Measurements from ENCODE around the gene GRHL1. TPM values are rescaled to one million over a fixed set of nuclear protein-coding genes. Genes with fewer than 3 reads are reported as not detected.

The GRHL1 gene
- total RNA-seq, 1 donor from 2014 or later: 1.4 TPM

GRCh38 chr2:9951272-9951521 is 296 bp upstream of the GRHL1 start:
- Mint-ChIP-seq H3K9me3 (no peaks in the 10 kb centered on the region), H3K4me3 (peak overlapping the region; percentile 74), H3K27me3 (ENCODE audit: insufficient read depth) (peaks cover 56% of the 10 kb centered on the region), H3K36me3 (ENCODE audit: low read depth) (no peaks in the 10 kb centered on the region), H3K27ac (no peak overlapping the region), H3K4me1 (ENCODE audit: low read depth) (peaks cover 24% of the 10 kb centered on the region)
- intact Hi-C loops (cut with micrococcal nuclease): loop anchor here (1.0 to 10.0 kb wide), 8 partner anchors 25 to 528 kb away; partner anchors contain the start of genes CPSF3, ITGB1BP1 and TAF1B
- DNase-seq (ENCODE audit: low spot score): no peak

DNA sequence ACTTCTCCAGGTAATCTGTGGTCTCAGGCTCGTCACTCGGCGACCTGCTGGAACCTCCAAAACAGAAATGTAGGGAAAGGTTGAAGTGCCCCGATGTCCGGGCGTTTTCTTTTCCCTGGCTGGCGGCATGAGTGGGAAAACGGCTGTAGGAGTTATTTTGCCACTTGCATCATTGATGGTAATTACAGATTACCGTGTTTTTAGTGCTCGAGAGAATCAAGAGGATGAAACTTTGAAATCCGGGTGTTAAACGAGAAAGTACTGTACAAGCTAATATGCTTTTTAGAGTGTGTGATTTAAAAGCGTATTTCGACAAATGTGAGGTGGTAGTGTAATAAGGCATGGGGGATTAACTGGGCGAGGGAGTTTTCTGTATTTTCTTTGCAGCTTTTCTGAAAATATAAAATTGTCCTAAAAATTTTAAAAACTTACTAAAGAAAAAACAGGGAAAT is 819 bp downstream of the GRHL1 start:
- intact Hi-C loops (cut with micrococcal nuclease): loop anchor here (10.0 kb wide), 1 partner anchor 138 kb away; no protein-coding TSS in a partner anchor
- DNase-seq (ENCODE audit: low spot score): no peak
- no peaks in the 10 kb centered on the region for H3K9me3 Mint-ChIP-seq
- peaks cover 51% of the 10 kb centered on the region for H3K27me3 Mint-ChIP-seq (ENCODE audit: insufficient read depth)
- peak overlapping the region; percentile 45 for H3K27ac Mint-ChIP-seq
- peaks cover 24% of the 10 kb centered on the region for H3K4me1 Mint-ChIP-seq (ENCODE audit: low read depth)
- no peaks in the 10 kb centered on the region for H3K36me3 Mint-ChIP-seq (ENCODE audit: low read depth)
- H3K4me3 Mint-ChIP-seq: peak overlapping the region; percentile 80

- Mint-ChIP-seq H3K9me3 (no peaks in the 10 kb centered on the region), H3K27me3 (ENCODE audit: insufficient read depth) (peaks cover 55% of the 10 kb centered on the region), H3K4me1 (ENCODE audit: low read depth) (peaks cover 24% of the 10 kb centered on the region), H3K4me3 (peak overlapping the region; percentile 80), H3K36me3 (ENCODE audit: low read depth) (no peaks in the 10 kb centered on the region), H3K27ac (no peak overlapping the region)
- intact Hi-C loops (cut with micrococcal nuclease): loop anchor here (10.0 kb wide), 1 partner anchor 138 kb away; no protein-coding TSS in a partner anchor
- DNase-seq (ENCODE audit: low spot score): no peak
Observed at GRCh38 chr2:9952856-9953503, 1.5 kb downstream of the GRHL1 start.

GRCh38 chr2:9954136-9954535 is 2.6 kb downstream of the GRHL1 start:
- DNase-seq (ENCODE audit: low spot score): no peak
- Mint-ChIP-seq H3K27me3 (ENCODE audit: insufficient read depth) (peaks cover 50% of the 10 kb centered on the region), H3K9me3 (no peaks in the 10 kb centered on the region), H3K36me3 (ENCODE audit: low read depth) (no peaks in the 10 kb centered on the region), H3K4me1 (ENCODE audit: low read depth) (peaks cover 24% of the 10 kb centered on the region), H3K4me3 (no peak overlapping the region), H3K27ac (no peak overlapping the region)
- intact Hi-C loops (cut with micrococcal nuclease): loop anchor here (10.0 kb wide), 1 partner anchor 139 kb away; no protein-coding TSS in a partner anchor

- Mint-ChIP-seq H3K36me3 (ENCODE audit: low read depth) (no peaks in the 10 kb centered on the region), H3K27me3 (ENCODE audit: insufficient read depth) (peaks cover 37% of the 10 kb centered on the region), H3K4me3 (no peak overlapping the region), H3K4me1 (ENCODE audit: low read depth) (peaks cover 5% of the 10 kb centered on the region), H3K9me3 (no peaks in the 10 kb centered on the region), H3K27ac (no peak overlapping the region)
- intact Hi-C loops (cut with micrococcal nuclease): loop anchor here (10.0 kb wide), 1 partner anchor 143 kb away; no protein-coding TSS in a partner anchor
- DNase-seq (ENCODE audit: low spot score): no peak
Observed at GRCh38 chr2:9958057-9958456, 6.6 kb downstream of the GRHL1 start.

DNA sequence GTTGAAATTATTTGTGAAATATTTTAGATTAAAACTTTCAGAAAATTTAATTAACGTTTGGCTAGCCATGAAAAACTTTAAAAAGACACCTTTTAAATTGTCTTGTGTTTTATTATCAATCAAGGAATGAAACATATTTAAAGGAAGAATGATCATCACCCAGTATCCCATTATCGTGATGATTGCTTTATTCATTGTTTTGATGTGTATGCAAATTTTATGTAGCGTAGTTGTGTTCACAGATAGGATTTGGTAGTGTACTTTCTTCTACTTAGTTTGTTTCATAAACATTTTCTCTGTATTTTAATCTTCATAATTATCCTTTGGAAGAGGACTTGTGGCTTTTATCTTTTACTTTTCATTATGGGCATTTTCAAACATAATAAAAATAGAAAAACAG is 7.8 kb downstream of the GRHL1 start:
- H3K27ac Mint-ChIP-seq: no peak overlapping the region
- no peaks in the 10 kb centered on the region for H3K9me3 Mint-ChIP-seq
- no peaks in the 10 kb centered on the region for H3K36me3 Mint-ChIP-seq (ENCODE audit: low read depth)
- intact Hi-C loops (cut with micrococcal nuclease): loop anchor here (10.0 kb wide), 1 partner anchor 144 kb away; no protein-coding TSS in a partner anchor
- no peak overlapping the region for H3K4me3 Mint-ChIP-seq
- DNase-seq (ENCODE audit: low spot score): no peak
- H3K27me3 Mint-ChIP-seq (ENCODE audit: insufficient read depth): peaks cover 25% of the 10 kb centered on the region
- H3K4me1 Mint-ChIP-seq (ENCODE audit: low read depth): no peaks in the 10 kb centered on the region

GRCh38 chr2:9961013-9961412 is 9.5 kb downstream of the GRHL1 start:
- Mint-ChIP-seq H3K27me3 (ENCODE audit: insufficient read depth) (peaks cover 14% of the 10 kb centered on the region), H3K4me1 (ENCODE audit: low read depth) (peaks cover 17% of the 10 kb centered on the region), H3K27ac (no peak overlapping the region), H3K4me3 (no peak overlapping the region), H3K36me3 (ENCODE audit: low read depth) (peaks cover 2% of the 10 kb centered on the region), H3K9me3 (no peaks in the 10 kb centered on the region)
- DNase-seq (ENCODE audit: low spot score): no peak
- intact Hi-C loops (cut with micrococcal nuclease): no loop called here

DNA sequence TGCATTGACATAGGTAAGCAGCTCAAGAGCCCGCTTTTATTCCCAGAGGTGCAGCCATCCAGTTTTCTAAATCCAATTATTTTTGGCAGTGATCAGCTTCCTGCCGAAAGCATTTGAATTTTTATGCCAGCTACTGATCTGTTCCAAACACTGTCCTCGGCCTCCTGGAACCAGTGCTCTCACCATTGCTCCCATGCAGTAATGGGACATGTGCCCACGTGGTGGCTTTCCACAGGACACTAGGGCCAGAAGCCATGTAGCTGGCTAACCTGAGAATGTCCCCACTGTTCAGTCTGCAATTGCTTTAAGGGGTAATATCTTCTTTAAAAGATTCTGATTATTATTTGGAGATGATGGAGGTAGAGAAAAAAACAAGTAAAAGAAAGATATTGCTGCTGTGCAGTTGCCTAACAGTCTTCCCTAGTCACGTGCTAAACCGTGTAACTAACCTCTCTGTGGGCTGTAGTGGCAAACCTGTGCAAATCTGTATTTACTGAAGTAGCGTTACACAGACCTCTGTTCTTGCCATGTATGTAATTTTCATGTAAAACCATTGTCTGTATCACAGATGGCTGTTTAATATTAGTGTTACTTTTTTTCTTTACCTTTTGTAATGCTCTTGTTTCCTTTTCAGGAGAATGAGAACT is 13.0 kb downstream of the GRHL1 start:
- H3K4me3 Mint-ChIP-seq: no peak overlapping the region
- intact Hi-C loops (cut with micrococcal nuclease): no loop called here
- H3K27ac Mint-ChIP-seq: no peak overlapping the region

GRCh38 chr2:9965119-9965822 is 13.8 kb downstream of the GRHL1 start:
- H3K4me3 Mint-ChIP-seq: peak overlapping the region; percentile 27
- peaks cover 6% of the 10 kb centered on the region for H3K27me3 Mint-ChIP-seq (ENCODE audit: insufficient read depth)
- intact Hi-C loops (cut with micrococcal nuclease): no loop called here
- no peak overlapping the region for H3K27ac Mint-ChIP-seq
- H3K9me3 Mint-ChIP-seq: no peaks in the 10 kb centered on the region
- no peak for DNase-seq (ENCODE audit: low spot score)
- peaks cover 2% of the 10 kb centered on the region for H3K36me3 Mint-ChIP-seq (ENCODE audit: low read depth)
- H3K4me1 Mint-ChIP-seq (ENCODE audit: low read depth): peaks cover 24% of the 10 kb centered on the region

More for the DNA sequence above, 13.0 kb downstream of the GRHL1 start:
- peaks cover 9% of the 10 kb centered on the region for H3K27me3 Mint-ChIP-seq (ENCODE audit: insufficient read depth)
- no peaks in the 10 kb centered on the region for H3K9me3 Mint-ChIP-seq
- peaks cover 24% of the 10 kb centered on the region for H3K4me1 Mint-ChIP-seq (ENCODE audit: low read depth)
- peaks cover 2% of the 10 kb centered on the region for H3K36me3 Mint-ChIP-seq (ENCODE audit: low read depth)
- DNase-seq (ENCODE audit: low spot score): no peak

GRCh38 chr2:9966491-9967022 is 15.1 kb downstream of the GRHL1 start:
- Mint-ChIP-seq H3K4me1 (ENCODE audit: low read depth) (peaks cover 24% of the 10 kb centered on the region), H3K36me3 (ENCODE audit: low read depth) (peaks cover 2% of the 10 kb centered on the region), H3K27me3 (ENCODE audit: insufficient read depth) (peaks cover 4% of the 10 kb centered on the region), H3K27ac (no peak overlapping the region), H3K4me3 (no peak overlapping the region), H3K9me3 (no peaks in the 10 kb centered on the region)
- no peak for DNase-seq (ENCODE audit: low spot score)
- intact Hi-C loops (cut with micrococcal nuclease): no loop called here

- Mint-ChIP-seq H3K27me3 (ENCODE audit: insufficient read depth) (peaks cover 2% of the 10 kb centered on the region), H3K4me1 (ENCODE audit: low read depth) (peaks cover 27% of the 10 kb centered on the region), H3K27ac (no peak overlapping the region), H3K36me3 (ENCODE audit: low read depth) (peaks cover 2% of the 10 kb centered on the region), H3K4me3 (no peak overlapping the region), H3K9me3 (no peaks in the 10 kb centered on the region)
- no peak for DNase-seq (ENCODE audit: low spot score)
- intact Hi-C loops (cut with micrococcal nuclease): no loop called here
Observed at GRCh38 chr2:9967053-9967775, 15.7 kb downstream of the GRHL1 start.

All from activated T-helper 1 cell treated with anti-CD3 and anti-CD28 coated beads, Interleukin-12 subunit alpha, Interleukin-12 subunit beta, Interleukin-2, Interleukin-4 antibody, amounts not matched to agents 30 ng/mL and 10 ng/mL and 1 ng/mL, durations not matched to agents 14 hours and 24 hours and 36 hours (primary cell).